SK-N-SH (cell line): ENCODE results near the gene GID4. TPM values are rescaled to one million over a fixed set of nuclear protein-coding genes. Genes with fewer than 3 reads are reported as not detected.

Experiments used
- CTCF ChIA-PET: fragments of 300-600, 350-600 bp; formaldehyde crosslinking; extraction: SDS; loops from one replicate; lab custom pipeline; 2021; lab: Yijun Ruan, JAX
- POLR2A ChIA-PET: fragments of 350-600 bp; sonication (Branson Sonifier 250); formaldehyde crosslinking; extraction: SDS; loops from one replicate; lab custom pipeline; 2020; ENCODE audit warnings: antibody characterized with exemption, inconsistent platforms; lab: Yijun Ruan, JAX
- DNase-seq: peaks from one replicate; pipeline ENCODE4 v3.0.0; 2012
- H2AFZ ChIP-seq: fragments of 200-600 bp; sonication (generic); 2 replicates; pipeline ENCODE4 v1.8.1; 2016; ENCODE audit warnings: antibody characterized with exemption, mild to moderate bottlenecking, low read depth
- H3F3A ChIP-seq: fragments of 200-600 bp; sonication (generic); replicated peaks from 2 replicates; pipeline ENCODE3; 2016; ENCODE audit warnings: antibody characterized with exemption, mild to moderate bottlenecking; ENCODE audit not compliant: insufficient read depth
- H3K27ac ChIP-seq, 2 experiments: fragments of 200-500 bp in 1 of 2; fragments of 200-600 bp in 1 of 2; sonication (Bioruptor generic) in 1 of 2; sonication (generic), shearing (Covaris generic) in 1 of 2; 2 replicates each; pipeline versions ENCODE4 v1.5.1 to v1.6.1; 2014 to 2016; ENCODE audit warnings: low read depth in 2 of 2, inconsistent platforms in 1 of 2, low read length in 1 of 2, mild to moderate bottlenecking in 1 of 2, mixed read lengths in 1 of 2
- H3K27me3 ChIP-seq: fragments of 200-600 bp; sonication (generic), shearing (Covaris generic); 2 replicates; pipeline ENCODE4 v1.6.1; 2016; ENCODE audit warnings: mixed run types; ENCODE audit not compliant: insufficient read depth
- H3K36me3 ChIP-seq, 2 experiments: fragments of 200-500 bp in 1 of 2; fragments of 200-600 bp in 1 of 2; sonication (Bioruptor generic) in 1 of 2; sonication (generic) in 1 of 2; replicated peaks in 1 of 2; 2 replicates each; pipeline versions ENCODE3 to v1.5.1; 2014 to 2016; ENCODE audit warnings: low read length in 1 of 2, mild to moderate bottlenecking in 1 of 2; ENCODE audit not compliant: insufficient read depth in 2 of 2, control insufficient read depth in 1 of 2
- H3K4me1 ChIP-seq, 2 experiments: fragments of 200-500 bp in 1 of 2; fragments of 200-600 bp in 1 of 2; sonication (Bioruptor generic) in 1 of 2; sonication (generic), shearing (Covaris generic) in 1 of 2; 2 replicates each; pipeline versions ENCODE4 v1.5.1 to v1.6.1; 2014 to 2016; ENCODE audit warnings: low read depth in 1 of 2, low read length in 1 of 2, mixed run types in 1 of 2; ENCODE audit not compliant: insufficient read depth in 2 of 2, control insufficient read depth in 1 of 2
- H3K4me2 ChIP-seq: fragments of 200-600 bp; sonication (generic), shearing (Covaris generic); 2 replicates; pipeline ENCODE4 v1.6.1; 2017; ENCODE audit warnings: mixed run types
- H3K4me3 ChIP-seq, 2 experiments: fragments of 200-500 bp in 1 of 2; fragments of 200-600 bp in 1 of 2; sonication (Bioruptor generic) in 1 of 2; sonication (generic), shearing (Covaris generic) in 1 of 2; 2 replicates each; pipeline versions ENCODE4 v1.5.1 to v1.8.1; 2014 to 2016; ENCODE audit warnings: low read depth in 2 of 2, inconsistent platforms in 1 of 2, low read length in 1 of 2, mild to moderate bottlenecking in 1 of 2, mixed read lengths in 1 of 2, moderate library complexity in 1 of 2
- H3K79me2 ChIP-seq: fragments of 200-600 bp; sonication (generic); 2 replicates; pipeline ENCODE4 v1.8.1; 2017; ENCODE audit warnings: mild to moderate bottlenecking; ENCODE audit not compliant: insufficient read depth
- H3K9ac ChIP-seq: fragments of 200-600 bp; sonication (generic); 2 replicates; pipeline ENCODE4 v1.6.1; 2017; ENCODE audit warnings: mixed run types
- H3K9me2 ChIP-seq: fragments of 200-600 bp; sonication (generic); 2 replicates; pipeline ENCODE4 v1.6.1; 2017; ENCODE audit warnings: mixed run types
- H3K9me3 ChIP-seq: fragments of 200-600 bp; sonication (generic); 2 replicates; pipeline ENCODE4 v1.6.1; 2017; ENCODE audit warnings: mixed run types, mild to moderate bottlenecking, moderate library complexity
- H4K20me1 ChIP-seq: fragments of 200-600 bp; sonication (generic); 2 replicates; pipeline ENCODE4 v1.6.1; 2017; ENCODE audit warnings: mild to moderate bottlenecking, mixed run types; ENCODE audit not compliant: insufficient read depth
- CTCF ChIP-seq: fragments of 200-600 bp; sonication (generic); IDR thresholded peaks from 2 replicates; pipeline ENCODE4 v1.6.1; 2017; ENCODE audit warnings: antibody characterized with exemption, mild to moderate bottlenecking, moderate library complexity
- FOXM1 ChIP-seq: IDR thresholded peaks from 2 replicates; pipeline ENCODE4 v1.4.0; 2012; ENCODE audit warnings: low read depth, mild to moderate bottlenecking
- MEF2A ChIP-seq: IDR thresholded peaks from 2 replicates; pipeline ENCODE4 v1.4.0; 2012; ENCODE audit warnings: low read depth, borderline replicate concordance
- NRF1 ChIP-seq: IDR thresholded peaks from 2 replicates; pipeline ENCODE4 v1.6.1; 2012; ENCODE audit warnings: low read depth, mild to moderate bottlenecking, low read length
- PBX3 ChIP-seq: IDR thresholded peaks from 2 replicates; pipeline ENCODE4; 2012
- RCOR1 ChIP-seq: fragments of 150-350 bp; IDR thresholded peaks from 2 replicates; pipeline ENCODE4 v1.6.1; 2017; ENCODE audit warnings: antibody characterized with exemption, low read length
- SIN3A ChIP-seq: IDR thresholded peaks from 2 replicates; pipeline ENCODE4 v1.6.1; 2012; ENCODE audit warnings: low read depth, mild to moderate bottlenecking, low read length, moderate library complexity, borderline replicate concordance
- SMC3 ChIP-seq: IDR thresholded peaks from 2 replicates; pipeline ENCODE4 v1.6.1; 2012; ENCODE audit warnings: low read depth, low read length, improper control_type of control experiment
- TEAD4 ChIP-seq: IDR thresholded peaks from 2 replicates; pipeline ENCODE4 v1.4.0; 2012; ENCODE audit warnings: mild to moderate bottlenecking, borderline replicate concordance; ENCODE audit not compliant: insufficient read depth
- WGBS: methylation state at CpG from one replicate; pipeline ENCODE4 v1.1.6; 2017; ENCODE audit warnings: low lambda C conversion rate; 5-methylcytosine and 5-hydroxymethylcytosine counted together
- polyA plus RNA-seq, 3 experiments: library from polyadenylated mRNA; depleted of rRNA; stranded (reverse); fragments of >200 nt; gene quantifications; 2 replicates each; pipeline ENCODE4 v1.2.3, GENCODE V29; 2012
- TF ChIP-seq, protein P1 (sequence below): fragments of 150-350 bp; IDR thresholded peaks from 2 replicates; pipeline ENCODE4 v1.6.1; 2017; ENCODE audit warnings: antibody characterized with exemption, low read length, low read depth, borderline replicate concordance
- TF ChIP-seq, protein P2 (sequence below): fragments of 150-350 bp; IDR thresholded peaks from 2 replicates; pipeline ENCODE4 v1.6.1; 2016; ENCODE audit warnings: mild to moderate bottlenecking, low read depth, low read length
- TF ChIP-seq, protein P3 (sequence below): IDR thresholded peaks from 2 replicates; pipeline ENCODE4 v1.4.0; 2012; ENCODE audit warnings: low read depth, borderline replicate concordance

GID4 gene
- polyA plus RNA-seq, 1 of the 3 experiments (the other 2 are of a cell fraction), result 4.3 TPM

DNA sequence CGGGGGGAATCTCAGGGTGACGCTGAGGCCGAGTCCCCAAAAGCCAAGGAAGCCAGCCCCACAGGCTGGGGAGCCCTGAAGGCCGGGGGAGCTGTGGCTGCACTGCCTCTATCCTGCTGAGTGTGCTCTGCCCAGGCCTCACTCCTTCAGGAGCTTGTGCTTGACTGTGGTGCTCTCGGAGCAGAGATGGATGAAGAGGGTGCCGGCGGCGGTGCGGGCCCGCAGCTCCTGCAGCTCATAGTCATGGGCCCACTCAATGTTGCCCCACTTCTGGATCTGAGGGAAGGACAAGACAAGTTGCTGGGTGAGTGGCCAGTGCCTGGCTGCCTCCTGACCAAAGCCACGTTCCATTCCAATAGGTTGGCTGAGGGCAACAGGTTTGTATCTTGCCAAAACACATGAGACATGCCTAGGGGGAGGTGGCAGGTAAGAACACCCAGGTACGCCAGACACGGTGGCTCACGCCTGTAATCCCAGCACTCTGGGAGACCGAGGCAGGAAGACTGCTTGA lies 20.7 kb upstream of the GID4 start:
- H3K4me3 ChIP-seq, result no peak overlapping the region
- no peaks in the 10 kb centered on the region for H4K20me1 ChIP-seq
- peak overlapping the region in 1 of 2 experiments; percentile 93; a peak in 2 of 4 replicates for H3K27ac ChIP-seq
- TF ChIP-seq MEF2A (no peak), CTCF (no peak), RCOR1 (no peak), PBX3 (no peak), SIN3A (no peak), SMC3 (no peak), FOXM1 (no peak), TEAD4 (no peak), NRF1 (no peak)
- TF ChIP-seq, protein P1, sequence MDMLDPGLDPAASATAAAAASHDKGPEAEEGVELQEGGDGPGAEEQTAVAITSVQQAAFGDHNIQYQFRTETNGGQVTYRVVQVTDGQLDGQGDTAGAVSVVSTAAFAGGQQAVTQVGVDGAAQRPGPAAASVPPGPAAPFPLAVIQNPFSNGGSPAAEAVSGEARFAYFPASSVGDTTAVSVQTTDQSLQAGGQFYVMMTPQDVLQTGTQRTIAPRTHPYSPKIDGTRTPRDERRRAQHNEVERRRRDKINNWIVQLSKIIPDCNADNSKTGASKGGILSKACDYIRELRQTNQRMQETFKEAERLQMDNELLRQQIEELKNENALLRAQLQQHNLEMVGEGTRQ, result no peak
- TF ChIP-seq, protein P2, sequence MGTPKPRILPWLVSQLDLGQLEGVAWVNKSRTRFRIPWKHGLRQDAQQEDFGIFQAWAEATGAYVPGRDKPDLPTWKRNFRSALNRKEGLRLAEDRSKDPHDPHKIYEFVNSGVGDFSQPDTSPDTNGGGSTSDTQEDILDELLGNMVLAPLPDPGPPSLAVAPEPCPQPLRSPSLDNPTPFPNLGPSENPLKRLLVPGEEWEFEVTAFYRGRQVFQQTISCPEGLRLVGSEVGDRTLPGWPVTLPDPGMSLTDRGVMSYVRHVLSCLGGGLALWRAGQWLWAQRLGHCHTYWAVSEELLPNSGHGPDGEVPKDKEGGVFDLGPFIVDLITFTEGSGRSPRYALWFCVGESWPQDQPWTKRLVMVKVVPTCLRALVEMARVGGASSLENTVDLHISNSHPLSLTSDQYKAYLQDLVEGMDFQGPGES, result no peak
- TF ChIP-seq, protein P3, sequence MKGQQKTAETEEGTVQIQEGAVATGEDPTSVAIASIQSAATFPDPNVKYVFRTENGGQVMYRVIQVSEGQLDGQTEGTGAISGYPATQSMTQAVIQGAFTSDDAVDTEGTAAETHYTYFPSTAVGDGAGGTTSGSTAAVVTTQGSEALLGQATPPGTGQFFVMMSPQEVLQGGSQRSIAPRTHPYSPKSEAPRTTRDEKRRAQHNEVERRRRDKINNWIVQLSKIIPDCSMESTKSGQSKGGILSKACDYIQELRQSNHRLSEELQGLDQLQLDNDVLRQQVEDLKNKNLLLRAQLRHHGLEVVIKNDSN, result no peak
- no peak overlapping the region for H3K4me2 ChIP-seq
- POLR2A ChIA-PET, result no interaction called here
- peaks cover 0 to 35% of the 10 kb centered on the region in 2 experiments; a peak in 1 of 4 replicates for H3K4me1 ChIP-seq
- H2AFZ ChIP-seq, result no peak overlapping the region
- no peaks in the 10 kb centered on the region for H3K79me2 ChIP-seq
- CTCF ChIA-PET, result interaction anchor here (1.3 to 2.4 kb wide), 3 partner anchors 10 to 127 kb away, joined by 4 to 10 read pairs (median 6); no protein-coding TSS in a partner anchor
- H3K27me3 ChIP-seq, result no peaks in the 10 kb centered on the region
- peaks cover 4% of the 10 kb centered on the region for H3F3A ChIP-seq
- WGBS, result 96% methylated on average over 12 of the region's 15 CpGs
- peaks cover 0 to 15% of the 10 kb centered on the region in 2 experiments for H3K36me3 ChIP-seq
- no peaks in the 10 kb centered on the region for H3K9me2 ChIP-seq
- no peak for DNase-seq
- H3K9ac ChIP-seq, result no peak overlapping the region
- no peaks in the 10 kb centered on the region for H3K9me3 ChIP-seq
